GM12873 (cell line): ENCODE measurements around the gene TRPC4AP.

ENCODE experiments used
- CTCF ChIP-seq: IDR thresholded peaks from 2 replicates; pipeline ENCODE4 v1.5.1; 2012; ENCODE audit warnings: low read depth, mild to moderate bottlenecking, moderate library complexity, low read length, control low read depth; ENCODE audit not compliant: insufficient read depth; ENCODE audit errors: missing control alignments

TRPC4AP gene

GRCh38 chr20:35117196-35117595 lies 24.6 kb upstream of the TRPC4AP start:
- TF ChIP-seq CTCF: no peak

GRCh38 chr20:35116258-35116657 lies 23.7 kb upstream of the TRPC4AP start:
- TF ChIP-seq CTCF: no peak

- no peak for TF ChIP-seq CTCF
Observed at GRCh38 chr20:35115606-35116005, 23.0 kb upstream of the TRPC4AP start.

GRCh38 chr20:35111141-35111888 lies 18.7 kb upstream of the TRPC4AP start:
- no peak for TF ChIP-seq CTCF

- no peak for TF ChIP-seq CTCF
Observed at GRCh38 chr20:35108921-35109320, 16.3 kb upstream of the TRPC4AP start.

- no peak for TF ChIP-seq CTCF
Observed at GRCh38 chr20:35106827-35107380, 14.3 kb upstream of the TRPC4AP start.

- TF ChIP-seq CTCF: no peak
Observed at GRCh38 chr20:35104685-35105295, 12.2 kb upstream of the TRPC4AP start.
